Measurements from ENCODE around the gene KDM3A. TPM values are rescaled to one million over a fixed set of nuclear protein-coding genes. Genes with fewer than 3 reads are reported as not detected.

The KDM3A gene
- total RNA-seq, 6 experiments from 2014 or later, result 17.6 to 25.1 (median 21.3) TPM

DNA sequence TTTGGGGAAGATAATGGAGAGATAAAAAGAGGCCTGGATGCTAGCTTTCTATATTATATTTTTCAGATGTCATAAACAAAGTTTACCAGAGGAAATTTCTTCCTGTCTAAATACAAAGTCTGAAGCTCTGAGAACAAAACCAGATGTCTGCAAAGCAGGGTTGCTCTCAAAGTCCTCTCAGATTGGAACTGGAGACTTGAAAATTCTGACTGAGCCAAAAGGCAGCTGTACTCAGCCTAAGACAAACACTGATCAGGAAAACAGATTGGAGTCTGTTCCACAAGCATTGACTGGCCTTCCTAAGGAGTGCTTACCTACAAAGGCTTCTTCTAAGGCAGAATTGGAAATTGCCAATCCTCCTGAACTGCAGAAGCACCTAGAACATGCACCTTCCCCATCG is 25.1 kb downstream of the KDM3A start:
- no peaks in the 10 kb centered on the region for H3K27me3 Mint-ChIP-seq (ENCODE audit: insufficient read depth)
- TF ChIP-seq, protein P1, sequence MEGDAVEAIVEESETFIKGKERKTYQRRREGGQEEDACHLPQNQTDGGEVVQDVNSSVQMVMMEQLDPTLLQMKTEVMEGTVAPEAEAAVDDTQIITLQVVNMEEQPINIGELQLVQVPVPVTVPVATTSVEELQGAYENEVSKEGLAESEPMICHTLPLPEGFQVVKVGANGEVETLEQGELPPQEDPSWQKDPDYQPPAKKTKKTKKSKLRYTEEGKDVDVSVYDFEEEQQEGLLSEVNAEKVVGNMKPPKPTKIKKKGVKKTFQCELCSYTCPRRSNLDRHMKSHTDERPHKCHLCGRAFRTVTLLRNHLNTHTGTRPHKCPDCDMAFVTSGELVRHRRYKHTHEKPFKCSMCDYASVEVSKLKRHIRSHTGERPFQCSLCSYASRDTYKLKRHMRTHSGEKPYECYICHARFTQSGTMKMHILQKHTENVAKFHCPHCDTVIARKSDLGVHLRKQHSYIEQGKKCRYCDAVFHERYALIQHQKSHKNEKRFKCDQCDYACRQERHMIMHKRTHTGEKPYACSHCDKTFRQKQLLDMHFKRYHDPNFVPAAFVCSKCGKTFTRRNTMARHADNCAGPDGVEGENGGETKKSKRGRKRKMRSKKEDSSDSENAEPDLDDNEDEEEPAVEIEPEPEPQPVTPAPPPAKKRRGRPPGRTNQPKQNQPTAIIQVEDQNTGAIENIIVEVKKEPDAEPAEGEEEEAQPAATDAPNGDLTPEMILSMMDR (IDR thresholded peaks at IDR 0.05), result no peak
- no peak overlapping the region for H3K4me3 Mint-ChIP-seq
- DNase-seq, result no peak
- H3K4me1 Mint-ChIP-seq (ENCODE audit: low read depth), result no peaks in the 10 kb centered on the region
- peaks cover 25% of the 10 kb centered on the region for H3K36me3 Mint-ChIP-seq (ENCODE audit: low read depth)
- H3K27ac Mint-ChIP-seq, result no peak overlapping the region
- H3K9me3 Mint-ChIP-seq, result no peaks in the 10 kb centered on the region

DNA sequence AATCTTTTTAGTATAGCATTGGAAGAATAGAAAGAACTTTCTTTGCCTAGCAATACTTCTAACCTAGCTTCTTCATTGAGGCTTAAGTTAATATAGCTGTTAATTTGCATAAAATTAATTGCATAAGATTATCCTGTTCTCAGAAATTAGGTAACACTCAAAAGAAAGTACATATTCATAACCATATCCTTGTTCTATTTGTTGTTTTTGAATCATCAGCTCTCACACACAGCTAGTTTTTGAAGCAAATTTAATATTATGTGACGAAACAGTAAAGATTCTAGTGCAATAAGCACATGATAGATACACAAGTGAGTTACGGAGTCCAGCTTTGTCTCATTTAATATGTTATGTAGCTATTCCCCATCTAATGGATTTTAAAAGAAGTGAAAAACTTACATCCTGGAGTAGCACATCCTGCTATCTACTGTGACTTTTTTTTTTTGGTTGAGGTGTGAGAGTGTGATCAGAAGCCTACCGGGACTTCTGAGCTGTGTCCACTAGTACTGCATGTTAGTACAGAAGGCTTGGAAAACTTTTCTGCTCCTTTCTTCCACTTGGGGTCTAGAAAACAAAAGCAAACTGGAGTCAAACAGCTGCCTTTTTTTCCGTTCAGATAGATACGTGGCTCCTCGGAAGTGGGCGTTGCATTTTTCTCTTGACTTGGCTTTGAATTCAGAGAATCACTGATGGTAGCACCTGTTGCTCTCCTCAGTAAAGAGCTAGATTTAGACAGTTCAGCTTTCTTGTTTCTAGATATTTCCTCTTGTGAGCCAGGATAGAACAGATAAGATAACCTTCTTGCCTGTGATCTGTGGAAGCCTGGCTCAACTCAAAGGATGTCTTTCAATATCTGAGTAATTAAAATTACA is 27.2 kb downstream of the KDM3A start:
- TF ChIP-seq, protein P1 (IDR thresholded peaks at IDR 0.05), result no peak
- Mint-ChIP-seq H3K27ac (no peak overlapping the region), H3K36me3 (ENCODE audit: low read depth) (peaks cover 17% of the 10 kb centered on the region), H3K9me3 (no peaks in the 10 kb centered on the region), H3K27me3 (ENCODE audit: insufficient read depth) (no peaks in the 10 kb centered on the region), H3K4me1 (ENCODE audit: low read depth) (no peaks in the 10 kb centered on the region), H3K4me3 (no peak overlapping the region)
- no peak for DNase-seq

DNA sequence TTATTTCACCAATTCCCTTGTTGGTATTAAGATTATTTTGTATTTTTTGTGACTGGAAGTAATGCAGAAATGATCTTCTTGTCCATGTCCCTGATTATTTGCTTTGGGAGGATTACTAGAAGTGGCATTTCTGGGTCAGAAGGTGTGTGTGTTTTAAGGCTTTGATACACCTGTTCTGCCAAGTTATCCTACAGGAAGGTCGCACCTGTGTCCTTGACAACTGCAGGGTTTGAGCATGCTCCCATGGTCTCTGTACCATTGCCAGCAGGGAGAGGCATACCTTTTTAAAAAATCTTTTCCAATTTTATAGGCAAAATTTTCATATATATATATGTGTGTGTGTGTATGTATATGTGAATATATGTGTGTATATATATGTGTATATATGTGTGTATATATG is 29.7 kb downstream of the KDM3A start:
- peaks cover 12% of the 10 kb centered on the region for H3K4me1 Mint-ChIP-seq (ENCODE audit: low read depth)
- H3K27me3 Mint-ChIP-seq (ENCODE audit: insufficient read depth), result no peaks in the 10 kb centered on the region
- no peak overlapping the region for H3K4me3 Mint-ChIP-seq
- peaks cover 20% of the 10 kb centered on the region for H3K36me3 Mint-ChIP-seq (ENCODE audit: low read depth)
- DNase-seq, result no peak
- TF ChIP-seq, protein P1 (IDR thresholded peaks at IDR 0.05), result no peak
- no peaks in the 10 kb centered on the region for H3K9me3 Mint-ChIP-seq
- no peak overlapping the region for H3K27ac Mint-ChIP-seq

DNA sequence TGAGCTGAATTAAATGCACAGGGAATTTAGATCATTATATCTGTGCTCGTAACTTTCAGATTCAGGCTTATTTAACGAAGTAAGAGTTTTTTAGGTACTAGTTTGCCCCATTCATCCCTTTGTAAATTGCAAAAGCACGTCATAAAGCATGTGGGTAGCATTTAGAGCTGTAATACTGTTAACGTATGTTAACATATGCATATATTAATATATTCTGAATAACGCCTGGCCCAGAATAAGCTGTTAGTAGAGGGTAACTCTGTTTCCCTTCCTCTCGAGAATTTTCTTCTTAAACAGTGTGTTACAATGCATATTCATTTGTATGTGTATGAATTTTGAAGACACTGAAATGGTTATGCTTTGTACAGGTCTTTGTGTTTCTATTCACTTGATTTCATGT is 30.5 kb downstream of the KDM3A start:
- Mint-ChIP-seq H3K36me3 (ENCODE audit: low read depth) (peaks cover 20% of the 10 kb centered on the region), H3K4me3 (no peak overlapping the region), H3K9me3 (no peaks in the 10 kb centered on the region), H3K27ac (no peak overlapping the region), H3K27me3 (ENCODE audit: insufficient read depth) (no peaks in the 10 kb centered on the region), H3K4me1 (ENCODE audit: low read depth) (peaks cover 19% of the 10 kb centered on the region)
- no peak for DNase-seq
- TF ChIP-seq, protein P1 (IDR thresholded peaks at IDR 0.05), result no peak

DNA sequence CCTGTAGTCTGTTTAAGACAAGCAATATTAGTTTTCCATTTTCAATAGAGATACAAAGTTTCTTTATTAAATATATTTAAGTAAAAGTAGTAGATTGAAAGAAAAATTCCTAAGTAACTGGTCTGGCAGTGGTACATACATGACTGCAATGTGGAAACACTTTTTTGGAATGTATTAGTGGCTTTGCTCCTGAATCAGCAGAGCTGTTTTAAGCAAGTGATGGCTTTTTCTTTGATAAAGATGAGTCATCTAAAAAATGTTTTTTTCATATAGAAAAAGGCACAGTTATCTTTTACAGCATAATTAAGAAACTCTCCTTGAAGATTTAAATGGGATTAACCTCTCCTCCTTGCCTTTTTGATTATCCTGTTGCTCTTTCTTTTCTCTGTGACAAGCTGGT is 34.9 kb downstream of the KDM3A start:
- Mint-ChIP-seq H3K4me3 (no peak overlapping the region), H3K4me1 (ENCODE audit: low read depth) (peaks cover 37% of the 10 kb centered on the region), H3K9me3 (no peaks in the 10 kb centered on the region), H3K36me3 (ENCODE audit: low read depth) (peaks cover 44% of the 10 kb centered on the region), H3K27me3 (ENCODE audit: insufficient read depth) (0 out of 2 replicates have a peak, but pooled peaks cover 1% of the 10 kb centered on the region), H3K27ac (peak overlapping the region; percentile 16)
- peak; percentile 63 for DNase-seq
- TF ChIP-seq, protein P1 (IDR thresholded peaks at IDR 0.05), result no peak

Measured in HFFc6 (cell line).